Measurements from ENCODE around the gene GJA5. TPM values are rescaled to one million over a fixed set of nuclear protein-coding genes. Genes with fewer than 3 reads are reported as not detected.
"Not testable (repeated sequence)": the region's sequence is repeated elsewhere in the genome, so short reads cannot be mapped to it uniquely, and the experiment has no call there.

Gene GJA5
- total RNA-seq, 1 donor from 2014 or later, result not detected

- intact Hi-C loops (cut with micrococcal nuclease), result no loop called here
- peaks cover 8% of the 10 kb centered on the region for H3K4me1 Mint-ChIP-seq (ENCODE audit: low read depth)
- peaks cover 17% of the 10 kb centered on the region for H3K27me3 Mint-ChIP-seq (ENCODE audit: low read depth)
Measured at GRCh38 chr1:147736883-147737282, 23.5 kb downstream of the GJA5 start.

GRCh38 chr1:147735423-147735822 lies 25.0 kb downstream of the GJA5 start:
- Mint-ChIP-seq H3K27me3 (ENCODE audit: low read depth) (peaks cover 26% of the 10 kb centered on the region), H3K9me3 (no peaks in the 10 kb centered on the region), H3K4me1 (ENCODE audit: low read depth) (peaks cover 8% of the 10 kb centered on the region), H3K27ac (no peak overlapping the region), H3K4me3 (ENCODE audit: low read depth) (no peak overlapping the region), H3K36me3 (ENCODE audit: low read depth) (no peaks in the 10 kb centered on the region)
- intact Hi-C loops (cut with micrococcal nuclease), result no loop called here
- DNase-seq (ENCODE audit: low spot score), result no peak

More at GRCh38 chr1:147736883-147737282, 23.5 kb downstream of the GJA5 start:
- Mint-ChIP-seq H3K9me3 (no peaks in the 10 kb centered on the region), H3K27ac (no peak overlapping the region), H3K4me3 (ENCODE audit: low read depth) (no peak overlapping the region), H3K36me3 (ENCODE audit: low read depth) (no peaks in the 10 kb centered on the region)
- DNase-seq (ENCODE audit: low spot score), result no peak

GRCh38 chr1:147734291-147734841 lies 26.0 kb downstream of the GJA5 start:
- intact Hi-C loops (cut with micrococcal nuclease); H3K9me3 Mint-ChIP-seq; DNase-seq (ENCODE audit: low spot score); H3K27ac Mint-ChIP-seq; H3K4me1 Mint-ChIP-seq (ENCODE audit: low read depth); H3K36me3 Mint-ChIP-seq (ENCODE audit: low read depth); H3K4me3 Mint-ChIP-seq (ENCODE audit: low read depth): not testable (repeated sequence)
- peaks cover 30% of the 10 kb centered on the region for H3K27me3 Mint-ChIP-seq (ENCODE audit: low read depth)

- Mint-ChIP-seq H3K27me3 (ENCODE audit: low read depth) (peaks cover 49% of the 10 kb centered on the region), H3K4me1 (ENCODE audit: low read depth) (no peaks in the 10 kb centered on the region), H3K36me3 (ENCODE audit: low read depth) (no peaks in the 10 kb centered on the region), H3K27ac (no peak overlapping the region), H3K9me3 (no peaks in the 10 kb centered on the region), H3K4me3 (ENCODE audit: low read depth) (no peak overlapping the region)
- intact Hi-C loops (cut with micrococcal nuclease), result no loop called here
- DNase-seq (ENCODE audit: low spot score), result no peak
Measured at GRCh38 chr1:147729315-147729714, 31.1 kb downstream of the GJA5 start.

- H3K4me1 Mint-ChIP-seq (ENCODE audit: low read depth), result no peaks in the 10 kb centered on the region
- no peak overlapping the region for H3K27ac Mint-ChIP-seq
- DNase-seq (ENCODE audit: low spot score), result no peak
- H3K9me3 Mint-ChIP-seq, result no peaks in the 10 kb centered on the region
- H3K4me3 Mint-ChIP-seq (ENCODE audit: low read depth), result no peak overlapping the region
- intact Hi-C loops (cut with micrococcal nuclease), result no loop called here
- H3K27me3 Mint-ChIP-seq (ENCODE audit: low read depth), result peaks cover 48% of the 10 kb centered on the region
- no peaks in the 10 kb centered on the region for H3K36me3 Mint-ChIP-seq (ENCODE audit: low read depth)
Measured at GRCh38 chr1:147726168-147726567, 34.2 kb downstream of the GJA5 start.

- H3K4me3 Mint-ChIP-seq (ENCODE audit: low read depth), result no peak overlapping the region
- H3K27me3 Mint-ChIP-seq (ENCODE audit: low read depth), result peaks cover 47% of the 10 kb centered on the region
- H3K27ac Mint-ChIP-seq, result no peak overlapping the region
- intact Hi-C loops (cut with micrococcal nuclease), result no loop called here
- H3K4me1 Mint-ChIP-seq (ENCODE audit: low read depth), result no peaks in the 10 kb centered on the region
- no peaks in the 10 kb centered on the region for H3K9me3 Mint-ChIP-seq
- no peak for DNase-seq (ENCODE audit: low spot score)
- H3K36me3 Mint-ChIP-seq (ENCODE audit: low read depth), result no peaks in the 10 kb centered on the region
Measured at GRCh38 chr1:147725685-147726084, 34.7 kb downstream of the GJA5 start.

GRCh38 chr1:147723691-147724323 lies 36.6 kb downstream of the GJA5 start:
- DNase-seq (ENCODE audit: low spot score), result no peak

GRCh38 chr1:147722124-147722523 lies 38.3 kb downstream of the GJA5 start:
- H3K27me3 Mint-ChIP-seq (ENCODE audit: low read depth), result peaks cover 27% of the 10 kb centered on the region
- no peak overlapping the region for H3K4me3 Mint-ChIP-seq (ENCODE audit: low read depth)
- no peak overlapping the region for H3K27ac Mint-ChIP-seq
- H3K4me1 Mint-ChIP-seq (ENCODE audit: low read depth), result peaks cover 2% of the 10 kb centered on the region
- H3K9me3 Mint-ChIP-seq, result peaks cover 5% of the 10 kb centered on the region
- intact Hi-C loops (cut with micrococcal nuclease), result loop anchor here (5.0 kb wide), 1 partner anchor 170 kb away; no protein-coding TSS in a partner anchor
- H3K36me3 Mint-ChIP-seq (ENCODE audit: low read depth), result no peaks in the 10 kb centered on the region
- DNase-seq (ENCODE audit: low spot score), result no peak

More at GRCh38 chr1:147723691-147724323, 36.6 kb downstream of the GJA5 start:
- H3K4me3 Mint-ChIP-seq (ENCODE audit: low read depth), result no peak overlapping the region
- peaks cover 35% of the 10 kb centered on the region for H3K27me3 Mint-ChIP-seq (ENCODE audit: low read depth)
- H3K4me1 Mint-ChIP-seq (ENCODE audit: low read depth), result no peaks in the 10 kb centered on the region
- no peaks in the 10 kb centered on the region for H3K36me3 Mint-ChIP-seq (ENCODE audit: low read depth)
- peaks cover 4% of the 10 kb centered on the region for H3K9me3 Mint-ChIP-seq
- intact Hi-C loops (cut with micrococcal nuclease), result loop anchor here (5.0 kb wide), 1 partner anchor 168 kb away; no protein-coding TSS in a partner anchor
- H3K27ac Mint-ChIP-seq, result no peak overlapping the region

GRCh38 chr1:147721716-147722115 lies 38.7 kb downstream of the GJA5 start:
- Mint-ChIP-seq H3K36me3 (ENCODE audit: low read depth) (no peaks in the 10 kb centered on the region), H3K4me3 (ENCODE audit: low read depth) (no peak overlapping the region), H3K4me1 (ENCODE audit: low read depth) (peaks cover 4% of the 10 kb centered on the region), H3K27ac (no peak overlapping the region), H3K9me3 (peaks cover 5% of the 10 kb centered on the region), H3K27me3 (ENCODE audit: low read depth) (peaks cover 30% of the 10 kb centered on the region)
- DNase-seq (ENCODE audit: low spot score), result no peak
- intact Hi-C loops (cut with micrococcal nuclease), result loop anchor here (5.0 kb wide), 1 partner anchor 171 kb away; no protein-coding TSS in a partner anchor

GRCh38 chr1:147720557-147720956 lies 39.8 kb downstream of the GJA5 start:
- peaks cover 26% of the 10 kb centered on the region for H3K27me3 Mint-ChIP-seq (ENCODE audit: low read depth)
- peaks cover 4% of the 10 kb centered on the region for H3K4me1 Mint-ChIP-seq (ENCODE audit: low read depth)
- no peak overlapping the region for H3K4me3 Mint-ChIP-seq (ENCODE audit: low read depth)
- intact Hi-C loops (cut with micrococcal nuclease), result loop anchor here (5.0 kb wide), 1 partner anchor 172 kb away; no protein-coding TSS in a partner anchor
- DNase-seq (ENCODE audit: low spot score), result no peak
- H3K27ac Mint-ChIP-seq, result no peak overlapping the region
- H3K9me3 Mint-ChIP-seq, result peaks cover 5% of the 10 kb centered on the region
- no peaks in the 10 kb centered on the region for H3K36me3 Mint-ChIP-seq (ENCODE audit: low read depth)

- intact Hi-C loops (cut with micrococcal nuclease), result loop anchor here (5.0 kb wide), 1 partner anchor 173 kb away; no protein-coding TSS in a partner anchor
- H3K36me3 Mint-ChIP-seq (ENCODE audit: low read depth), result no peaks in the 10 kb centered on the region
- peaks cover 5% of the 10 kb centered on the region for H3K9me3 Mint-ChIP-seq
- no peak overlapping the region for H3K27ac Mint-ChIP-seq
- DNase-seq (ENCODE audit: low spot score), result no peak
- H3K4me1 Mint-ChIP-seq (ENCODE audit: low read depth), result peaks cover 4% of the 10 kb centered on the region
- no peak overlapping the region for H3K4me3 Mint-ChIP-seq (ENCODE audit: low read depth)
- peaks cover 27% of the 10 kb centered on the region for H3K27me3 Mint-ChIP-seq (ENCODE audit: low read depth)
Measured at GRCh38 chr1:147719711-147720225, 40.6 kb downstream of the GJA5 start.

- H3K4me1 Mint-ChIP-seq (ENCODE audit: low read depth), result peaks cover 4% of the 10 kb centered on the region
- DNase-seq (ENCODE audit: low spot score), result no peak
- no peak overlapping the region for H3K27ac Mint-ChIP-seq
- peaks cover 33% of the 10 kb centered on the region for H3K27me3 Mint-ChIP-seq (ENCODE audit: low read depth)
- H3K4me3 Mint-ChIP-seq (ENCODE audit: low read depth), result no peak overlapping the region
- H3K36me3 Mint-ChIP-seq (ENCODE audit: low read depth), result no peaks in the 10 kb centered on the region
- intact Hi-C loops (cut with micrococcal nuclease), result no loop called here
- peaks cover 5% of the 10 kb centered on the region for H3K9me3 Mint-ChIP-seq
Measured at GRCh38 chr1:147719029-147719698, 41.2 kb downstream of the GJA5 start.

GRCh38 chr1:147717706-147718097 lies 42.7 kb downstream of the GJA5 start:
- intact Hi-C loops (cut with micrococcal nuclease), result no loop called here
- Mint-ChIP-seq H3K27ac (no peak overlapping the region), H3K4me1 (ENCODE audit: low read depth) (peaks cover 4% of the 10 kb centered on the region), H3K27me3 (ENCODE audit: low read depth) (peaks cover 35% of the 10 kb centered on the region), H3K4me3 (ENCODE audit: low read depth) (no peak overlapping the region), H3K9me3 (peaks cover 5% of the 10 kb centered on the region), H3K36me3 (ENCODE audit: low read depth) (no peaks in the 10 kb centered on the region)
- no peak for DNase-seq (ENCODE audit: low spot score)

Data from activated T-helper 2 cell treated with anti-CD3 and anti-CD28 coated beads, Interferon-gamma antibody, Interleukin-2, Interleukin-4, amounts not matched to agents 10 μg/mL and 5 μg/mL and 100 μg/mL, durations not matched to agents 14 hours and 24 hours and 36 hours (primary cell).